KOPT-K1 (cell line): ENCODE results near the gene MFSD6.

Experiments
- H3K27ac ChIP-seq: fragments of 200-600 bp; sonication (generic); 2 replicates; pipeline ENCODE4 v1.5.1; 2016; ENCODE audit warnings: antibody characterized with exemption, mild to moderate bottlenecking, low read depth, low read length; ENCODE audit not compliant: poor library complexity, severe bottlenecking
- H3K36me3 ChIP-seq: fragments of 200-600 bp; sonication (generic); 2 replicates; pipeline ENCODE4 v1.5.1; 2017; ENCODE audit warnings: antibody characterized with exemption, mild to moderate bottlenecking, low read length, moderate library complexity; ENCODE audit not compliant: insufficient read depth
- H3K9me3 ChIP-seq: fragments of 200-600 bp; sonication (generic); 2 replicates; pipeline ENCODE4 v1.5.1; 2017; ENCODE audit warnings: antibody characterized with exemption, low read length, mild to moderate bottlenecking; ENCODE audit not compliant: insufficient read depth, poor library complexity, severe bottlenecking

The MFSD6 gene

DNA sequence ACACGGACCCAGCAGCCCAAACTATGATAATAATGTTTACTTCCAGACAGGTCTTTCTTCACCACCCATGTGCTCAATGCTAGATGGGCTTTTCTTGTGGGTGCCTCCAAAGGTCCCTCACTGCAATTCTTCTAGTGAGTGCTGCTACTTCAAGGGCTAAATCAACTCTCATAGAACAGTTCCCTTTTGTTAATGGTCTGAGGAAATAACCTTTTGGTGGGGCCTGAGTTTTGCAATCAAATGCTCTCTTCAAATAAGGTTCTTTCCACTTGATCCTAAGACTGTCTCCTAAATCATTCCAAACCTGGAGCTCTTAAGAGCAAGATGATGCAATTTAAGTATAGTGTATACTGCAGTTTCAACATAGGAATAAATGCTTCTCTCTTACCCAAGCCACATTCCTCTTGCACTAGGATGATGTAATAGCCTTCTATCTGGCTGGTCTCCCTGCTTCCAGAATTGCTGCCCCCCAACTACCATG, 120.4 kb downstream of the MFSD6 start:
- Histone ChIP-seq H3K36me3 (peaks cover 18% of the 10 kb centered on the region; the same call in 1 of the 2 replicates), H3K27ac (no peak overlapping the region), H3K9me3 (no peaks in the 10 kb centered on the region)

DNA sequence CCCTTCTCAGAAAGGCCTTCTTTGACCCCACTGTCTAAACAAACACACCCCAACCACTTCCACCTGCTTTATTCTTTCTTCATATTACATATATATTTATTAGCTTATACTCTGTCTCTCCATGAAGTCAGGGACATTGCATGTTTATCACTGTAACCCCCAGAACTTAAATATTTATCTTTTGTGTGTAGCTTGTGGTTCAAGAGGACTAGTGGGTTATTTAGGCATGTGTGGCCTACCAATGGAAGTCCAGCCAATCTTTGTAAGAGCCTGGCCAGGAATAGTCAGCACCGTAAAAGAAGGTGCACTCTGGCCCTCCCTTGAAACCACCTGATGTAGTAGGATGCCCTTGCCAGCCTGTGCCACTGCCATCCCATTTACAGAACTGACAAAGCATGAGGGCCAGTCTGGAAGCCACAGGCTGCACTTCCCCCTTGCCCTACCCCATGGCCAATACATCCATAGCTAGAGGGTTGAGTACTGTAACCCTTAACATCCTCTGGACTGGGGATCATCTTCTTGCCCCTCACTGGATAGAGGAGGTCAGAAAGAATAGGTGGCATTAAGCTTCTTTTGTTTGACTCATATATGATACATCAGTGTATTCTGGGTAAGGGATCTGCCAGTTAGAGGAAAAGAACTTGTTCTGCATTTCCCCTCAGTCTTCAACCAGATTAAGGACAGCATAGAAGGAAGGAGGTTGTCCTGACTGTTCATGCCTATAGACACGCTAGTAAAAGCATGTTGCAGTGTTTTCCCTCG, 121.5 kb downstream of the MFSD6 start:
- Histone ChIP-seq H3K9me3 (no peaks in the 10 kb centered on the region), H3K36me3 (peaks cover 7% of the 10 kb centered on the region; the same call in 1 of the 2 replicates), H3K27ac (no peak overlapping the region)

DNA sequence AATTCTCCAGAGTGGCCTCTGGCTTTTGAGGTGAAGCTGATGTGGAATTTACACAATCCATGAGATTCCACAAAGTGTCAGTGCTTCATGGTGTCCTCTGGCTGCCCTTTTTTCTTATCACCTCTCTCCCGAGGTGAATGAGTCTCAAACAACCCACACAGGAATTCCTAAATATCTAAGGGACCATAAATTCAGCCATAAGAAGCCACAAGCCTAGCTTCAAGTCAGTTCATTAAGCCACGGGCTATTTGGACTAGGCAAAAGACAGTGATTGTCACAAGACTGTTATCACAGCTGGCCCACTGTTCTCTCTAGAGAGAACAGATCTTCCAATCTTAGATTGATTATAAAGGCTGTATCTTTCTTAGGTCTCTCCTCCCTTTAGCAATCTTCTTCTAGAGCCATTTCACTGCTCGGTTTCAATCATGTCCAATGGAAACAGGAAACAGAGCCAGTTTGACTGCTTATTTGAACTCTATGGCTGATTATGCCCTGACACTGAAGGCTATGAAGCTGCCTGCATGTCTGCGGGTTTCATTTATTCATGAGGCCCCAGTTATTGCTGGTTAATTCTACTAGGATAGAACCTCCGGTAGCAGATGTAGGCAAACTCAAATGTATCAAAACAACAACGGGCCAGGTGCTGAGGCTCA, 122.2 kb downstream of the MFSD6 start:
- Histone ChIP-seq H3K36me3 (0 out of 2 replicates have a peak, but pooled peaks cover under 1% of the 10 kb centered on the region), H3K27ac (no peak overlapping the region), H3K9me3 (no peaks in the 10 kb centered on the region)

GRCh38 chr2:190532581-190532980, 124.4 kb downstream of the MFSD6 start:
- Histone ChIP-seq H3K9me3 (peaks cover 7% of the 10 kb centered on the region), H3K27ac (peak overlapping the region; percentile 98), H3K36me3 (peaks cover 6% of the 10 kb centered on the region; the same call in 1 of the 2 replicates)

DNA sequence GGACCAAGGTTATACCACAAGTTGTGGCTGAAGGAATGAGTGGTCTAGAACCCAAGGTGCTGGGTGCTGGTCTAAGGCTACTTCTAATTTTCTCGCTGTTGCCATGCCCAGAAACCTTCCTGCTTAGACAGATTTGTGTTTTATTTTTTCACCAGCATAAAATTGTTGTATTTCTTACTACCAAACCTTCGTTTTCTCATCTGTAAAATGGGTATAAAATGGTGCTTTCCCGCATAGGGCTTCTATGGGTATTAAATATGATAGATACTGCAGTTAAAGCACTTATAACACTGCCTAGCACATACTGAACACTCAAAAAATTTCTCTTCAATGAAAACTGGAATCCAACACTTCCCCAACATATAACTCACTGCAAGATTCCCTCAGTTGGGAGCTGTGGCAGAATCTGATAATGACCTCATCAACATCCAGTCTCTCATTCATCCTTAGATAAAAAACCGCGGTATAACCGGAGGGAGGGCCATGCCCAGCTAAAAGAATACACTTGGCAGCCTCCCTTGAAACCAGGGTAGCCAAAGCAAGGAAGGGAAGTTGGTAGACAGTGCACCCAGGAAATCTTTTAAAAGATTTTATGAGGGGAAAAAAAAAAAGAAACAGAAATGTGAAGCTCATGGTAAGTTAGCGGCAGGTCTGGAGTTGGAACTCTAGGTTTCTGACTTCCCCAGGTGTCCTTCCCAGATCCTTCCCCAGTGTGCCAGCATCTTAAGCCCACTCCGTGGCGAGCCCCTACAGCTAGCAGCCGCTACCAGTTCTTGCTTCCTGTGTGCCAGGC, 125.2 kb downstream of the MFSD6 start:
- Histone ChIP-seq H3K27ac (peak overlapping the region; percentile 98), H3K9me3 (peaks cover 15% of the 10 kb centered on the region), H3K36me3 (peaks cover 6% of the 10 kb centered on the region; the same call in 1 of the 2 replicates)

DNA sequence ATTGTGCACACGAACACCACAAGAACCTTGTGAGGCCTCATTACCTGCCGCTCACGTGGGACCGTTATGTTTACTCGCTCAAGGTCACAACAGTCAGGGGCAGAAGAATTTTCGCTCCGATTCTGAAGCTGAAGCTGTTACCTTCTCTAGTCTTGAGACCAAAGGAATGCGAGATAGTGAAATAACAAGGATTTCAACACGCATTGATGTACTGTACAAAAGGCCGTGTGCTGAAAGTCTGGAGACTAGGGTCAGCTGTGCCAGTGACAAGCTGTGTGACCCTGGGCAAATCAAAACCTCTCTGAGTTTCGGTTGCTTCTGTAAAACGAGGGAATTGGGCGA, 125.8 kb downstream of the MFSD6 start:
- H3K36me3 ChIP-seq = peaks cover 6% of the 10 kb centered on the region; the same call in 1 of the 2 replicates
- peaks cover 21% of the 10 kb centered on the region for H3K9me3 ChIP-seq
- H3K27ac ChIP-seq = peak overlapping the region; percentile 98

- peaks cover 27% of the 10 kb centered on the region for H3K9me3 ChIP-seq
- peaks cover 6% of the 10 kb centered on the region; the same call in 1 of the 2 replicates for H3K36me3 ChIP-seq
These were observed 126.4 kb downstream of the MFSD6 start, which contains the start of gene NEMP2 for GRCh38 chr2:190534310-190535120. Gene NEMP2, minus strand, starts transcription at chr2:190534722. Its CDS starts 67 bp downstream, at chr2:190534655.

DNA sequence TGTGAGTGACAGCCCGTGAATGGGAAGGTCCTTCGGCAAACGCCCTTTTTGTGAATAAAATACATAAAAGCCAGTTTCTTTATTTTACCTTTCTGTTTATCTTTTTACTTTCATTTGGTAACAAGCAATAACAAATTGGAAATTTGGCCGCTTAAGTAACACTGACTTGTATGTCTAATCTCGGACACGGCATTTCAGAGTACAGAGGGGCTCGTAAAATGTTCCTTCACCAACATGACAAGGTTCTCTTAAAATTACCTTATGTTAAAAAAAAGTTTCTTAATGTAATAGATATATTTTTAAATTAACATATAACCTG, 126.9 kb downstream of the MFSD6 start:
- Histone ChIP-seq H3K36me3 (peaks cover 6% of the 10 kb centered on the region; the same call in 1 of the 2 replicates), H3K27ac (peak overlapping the region; percentile 98), H3K9me3 (peaks cover 32% of the 10 kb centered on the region)

More at GRCh38 chr2:190534310-190535120, 126.4 kb downstream of the MFSD6 start, which contains the start of gene NEMP2:
- peak within 1 kb of the TSS; percentile 98 for H3K27ac ChIP-seq

DNA sequence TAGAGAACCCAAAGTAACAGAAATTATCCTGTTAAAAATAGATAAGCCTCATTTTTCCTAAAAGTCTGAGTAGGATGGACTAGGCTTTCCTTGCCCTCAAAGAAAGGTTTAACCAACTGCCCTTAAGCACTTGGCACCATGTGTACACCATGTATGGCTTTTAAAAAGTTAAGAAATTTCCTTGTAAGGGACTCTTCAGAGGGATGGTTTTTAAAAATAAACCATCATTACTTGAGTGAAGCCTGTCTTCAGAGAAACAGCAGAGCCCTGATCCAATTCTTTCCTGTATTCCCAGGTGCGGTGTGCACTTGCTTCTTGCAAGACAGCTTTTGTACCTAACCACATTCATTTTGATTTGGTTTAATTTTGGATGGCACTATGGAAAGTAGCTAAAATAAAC, 127.4 kb downstream of the MFSD6 start:
- Histone ChIP-seq H3K36me3 (peaks cover 6% of the 10 kb centered on the region; the same call in 1 of the 2 replicates), H3K27ac (peak overlapping the region; percentile 98), H3K9me3 (peaks cover 37% of the 10 kb centered on the region)

DNA sequence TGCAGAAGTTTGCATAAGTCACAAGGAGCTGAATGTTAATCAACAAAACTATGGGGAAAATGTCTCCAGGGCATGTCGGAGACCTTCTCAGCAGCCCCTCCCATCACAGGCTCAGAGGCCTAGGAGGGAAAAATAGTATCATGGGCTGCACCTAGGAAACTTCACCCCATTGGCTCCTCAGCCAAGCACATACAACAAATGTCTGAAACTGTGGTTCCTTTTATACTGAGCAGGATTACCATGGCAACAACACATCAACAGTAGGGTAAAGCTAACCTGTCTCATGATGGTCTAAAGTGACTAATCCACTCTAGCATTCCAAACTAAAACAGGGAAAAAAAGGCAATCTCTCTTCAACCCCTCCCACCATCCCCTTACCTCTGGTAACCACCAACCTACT, 129.6 kb downstream of the MFSD6 start:
- Histone ChIP-seq H3K9me3 (peaks cover 58% of the 10 kb centered on the region), H3K27ac (no peak overlapping the region), H3K36me3 (peaks cover 6% of the 10 kb centered on the region; the same call in 1 of the 2 replicates)

- Histone ChIP-seq H3K27ac (no peak overlapping the region), H3K36me3 (peaks cover 6% of the 10 kb centered on the region; the same call in 1 of the 2 replicates), H3K9me3 (peaks cover 63% of the 10 kb centered on the region)
These were observed 130.0 kb downstream of the MFSD6 start for GRCh38 chr2:190538201-190538600.

GRCh38 chr2:190540048-190540447, 131.9 kb downstream of the MFSD6 start:
- H3K9me3 ChIP-seq = peaks cover 67% of the 10 kb centered on the region
- peaks cover 6% of the 10 kb centered on the region; the same call in 1 of the 2 replicates for H3K36me3 ChIP-seq
- no peak overlapping the region for H3K27ac ChIP-seq

- no peaks in the 10 kb centered on the region for H3K36me3 ChIP-seq
- H3K9me3 ChIP-seq = peaks cover 34% of the 10 kb centered on the region
- no peak overlapping the region for H3K27ac ChIP-seq
These were observed 136.9 kb downstream of the MFSD6 start for GRCh38 chr2:190545093-190545492.
